Natural killer cell (primary cell): ENCODE results near the gene DDX24. TPM values are rescaled to one million over a fixed set of nuclear protein-coding genes. Genes with fewer than 3 reads are reported as not detected.

ENCODE experiments used
- ATAC-seq, 3 donors: fragments of 150-1000 bp in 2 of 3; fragments of 200-7000 bp in 1 of 3; cut with Tn5 transposase; 1 replicate in 1 of 3; 2 replicates in 2 of 3; pipeline ENCODE4 v1.10.0; 2021; ENCODE audit warnings: mild to moderate bottlenecking in 2 of 3, moderate library complexity in 2 of 3
- DNase-seq, 2 donors: peaks; one replicate each; pipeline versions ENCODE4 v3.0.0 to v3.0.0-alpha.2; 2013 to 2021; ENCODE audit warnings: mixed read lengths in 1 of 2
- H3K27ac ChIP-seq: one replicate; pipeline ENCODE4 v1.5.1; 2013; ENCODE audit warnings: mild to moderate bottlenecking, low read length
- H3K27me3 ChIP-seq: one replicate; pipeline ENCODE4 v1.6.1; 2013; ENCODE audit warnings: low read length; ENCODE audit not compliant: control insufficient read depth, insufficient read depth
- H3K36me3 ChIP-seq: one replicate; pipeline ENCODE4 v1.6.1; 2013; ENCODE audit warnings: low read length; ENCODE audit not compliant: control insufficient read depth, insufficient read depth
- H3K4me1 ChIP-seq: one replicate; pipeline ENCODE4 v1.6.1; 2013; ENCODE audit warnings: low read length; ENCODE audit not compliant: control insufficient read depth, insufficient read depth
- H3K4me3 ChIP-seq: one replicate; pipeline ENCODE4 v1.5.1; 2013; ENCODE audit warnings: low read length
- H3K9me3 ChIP-seq: one replicate; pipeline ENCODE4 v1.6.1; 2013; ENCODE audit warnings: low read length; ENCODE audit not compliant: control insufficient read depth, insufficient read depth
- H3K27ac Mint-ChIP-seq, 2 donors: one replicate each; pipeline ENCODE4 v1.8.0; 2022; ENCODE audit warnings: mild to moderate bottlenecking in 2 of 2, mixed read lengths in 2 of 2, moderate library complexity in 1 of 2
- H3K27me3 Mint-ChIP-seq, 2 donors: one replicate each; pipeline ENCODE4 v1.8.0; 2022; ENCODE audit warnings: low read depth in 2 of 2, mixed read lengths in 2 of 2
- H3K36me3 Mint-ChIP-seq: one replicate; pipeline ENCODE4 v1.8.0; 2022; ENCODE audit warnings: mixed read lengths
- H3K4me1 Mint-ChIP-seq, 2 donors: one replicate each; pipeline ENCODE4 v1.8.0; 2022; ENCODE audit warnings: mixed read lengths in 2 of 2
- H3K4me3 Mint-ChIP-seq: one replicate; pipeline ENCODE4 v1.8.0; 2022; ENCODE audit warnings: mild to moderate bottlenecking, moderate library complexity, mixed read lengths
- H3K9me3 Mint-ChIP-seq, 2 donors: one replicate each; pipeline ENCODE4 v1.8.0; 2022; ENCODE audit warnings: mixed read lengths in 2 of 2
- CTCF ChIP-seq: fragments of 200-600 bp; IDR thresholded peaks from one replicate; pipeline ENCODE4 v1.8.0; 2022; ENCODE audit warnings: antibody characterized with exemption
- WGBS: methylation state at CpG from one replicate; pipeline ENCODE4 v1.1.7; 2013; ENCODE audit warnings: missing lambda C conversion rate; ENCODE audit not compliant: insufficient coverage; 5-methylcytosine and 5-hydroxymethylcytosine counted together
- intact Hi-C: fragments of 100-400 bp; cut with micrococcal nuclease; formaldehyde crosslinking; loops from one replicate; pipeline ENCODE4 v1.14.2; 2022
- total RNA-seq, 4 donors: library from RNA; stranded (reverse); fragments of 120-200 nt in 1 of 4; gene quantifications; one replicate each; pipeline versions ENCODE4 v1.2.3 to v1.2.4, GENCODE V29; 2013 to 2022

Gene DDX24
- 100 to 1,000 TPM; 250 to 357 (median 296) TPM for total RNA-seq
- 314 TPM for total RNA-seq (2013)

DNA sequence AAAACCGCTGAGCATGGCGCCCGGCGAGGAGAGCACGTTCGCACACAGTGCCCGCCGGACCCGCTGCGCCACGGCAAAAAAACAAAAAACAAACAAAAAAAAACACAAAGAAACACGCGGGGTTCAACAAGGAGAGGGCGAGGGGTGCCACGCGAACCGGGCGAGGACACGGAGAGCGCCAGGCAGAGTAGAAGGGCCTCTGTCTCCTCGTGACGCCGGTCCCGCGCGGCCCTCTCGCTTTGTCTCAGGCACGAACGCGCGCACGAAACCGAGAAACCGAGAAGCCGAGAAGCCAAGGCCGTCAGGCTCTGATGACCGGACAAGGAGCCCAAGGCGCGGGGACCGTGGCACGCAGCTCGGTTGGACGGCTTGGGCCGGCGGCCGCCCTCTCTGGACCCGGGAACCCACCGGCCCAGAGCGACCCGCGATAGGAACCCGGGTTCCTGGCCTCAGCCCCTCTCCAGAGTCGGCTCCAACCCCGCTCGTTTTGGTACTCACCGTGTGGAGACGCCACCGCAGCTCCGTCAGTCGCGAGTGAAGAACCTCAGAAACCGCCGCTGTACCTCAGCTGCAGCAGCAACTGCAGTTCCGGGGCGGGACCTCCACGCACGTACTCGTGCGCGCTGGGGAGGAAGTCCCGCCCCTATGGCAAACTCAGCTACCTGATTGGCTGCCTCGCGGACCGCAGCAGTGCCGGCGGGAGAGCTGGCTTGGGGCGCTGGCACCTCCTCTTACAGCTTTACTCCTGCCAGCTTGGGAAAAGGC is at the start of gene DDX24, which contains the start of gene IFI27L1:
Gene DDX24 (minus strand): TSS at position 582 of the 765 bp plus-strand sequence. CDS start 1,460 bp downstream, outside the sequence.
Gene IFI27L1 (plus strand): TSS at position 690 of the 765 bp plus-strand sequence. CDS start 15,628 bp downstream, outside the sequence.
- Histone ChIP-seq H3K36me3 (peaks cover 23% of the 10 kb centered on the region), H3K9me3 (no peaks in the 10 kb centered on the region), H3K27ac (peak within 1 kb of the TSS; percentile 85), H3K4me3 (peak within 1 kb of the TSS; percentile 78), H3K4me1 (peaks cover 24% of the 10 kb centered on the region), H3K27me3 (no peaks in the 10 kb centered on the region)
- peak within 1 kb of the TSS; percentile 97 to 98 for H3K27ac Mint-ChIP-seq
- peak; percentile 96 to 99 (median 96) for ATAC-seq
- H3K9me3 Mint-ChIP-seq = no peaks in the 10 kb centered on the region
- H3K36me3 Mint-ChIP-seq = no peaks in the 10 kb centered on the region
- TF ChIP-seq CTCF = no peak
- H3K27me3 Mint-ChIP-seq = no peaks in the 10 kb centered on the region
- peak; percentile 98 to 99 for DNase-seq
- intact Hi-C loops = loop anchor here (1.0 to 5.0 kb wide), 4 partner anchors 24 to 119 kb away; partner anchors contain the start of gene OTUB2
- peak within 1 kb of the TSS; percentile 100 for H3K4me3 Mint-ChIP-seq
- WGBS = under 1% methylated on average over 77 of the region's 77 CpGs
- H3K4me1 Mint-ChIP-seq = peaks cover 37 to 57% of the 10 kb centered on the region in 2 donors

DNA sequence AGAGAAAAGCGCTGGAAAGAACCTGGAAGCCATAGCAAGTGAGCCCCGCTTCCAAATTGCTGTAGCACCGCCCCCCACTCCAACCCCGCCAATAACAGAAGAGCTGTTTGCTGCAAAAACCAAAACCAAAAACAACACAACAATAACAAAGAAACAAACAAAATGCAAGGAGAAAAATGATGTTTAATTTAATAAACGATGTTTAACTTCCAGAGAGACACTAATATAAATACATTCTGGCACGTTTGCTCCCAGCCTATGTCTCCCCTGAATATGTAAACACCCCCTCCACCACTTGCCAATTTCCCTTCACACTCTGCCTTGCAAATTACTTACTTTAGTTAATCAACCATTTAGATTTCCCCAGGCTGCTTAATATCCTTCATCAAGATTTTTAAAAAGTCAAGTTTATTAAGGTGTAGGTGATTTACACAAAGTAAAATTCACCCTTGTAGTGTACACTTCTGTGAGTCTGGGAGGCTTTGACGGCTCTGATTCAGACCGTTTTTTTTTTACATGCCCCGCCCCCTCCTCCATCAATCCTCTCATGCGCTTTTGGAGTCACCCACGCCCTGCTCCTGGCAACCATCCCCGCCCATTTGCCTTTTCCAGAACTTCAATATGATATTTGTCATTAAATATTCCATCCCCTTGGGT is 48.9 kb upstream of the DDX24 start:
- DNase-seq (peak in 1 of 2 donors; percentile 71), ATAC-seq (peak; percentile 40 to 57 (median 55))
- H3K36me3 ChIP-seq = no peaks in the 10 kb centered on the region
- intact Hi-C loops = loop anchor here (1.0 to 2.0 kb wide), 2 partner anchors 49 to 102 kb away; partner anchors contain the start of genes DDX24 and IFI27L1
- H3K4me3 ChIP-seq = peak overlapping the region; percentile 59
- peaks cover 7 to 22% of the 10 kb centered on the region in 2 donors for H3K27me3 Mint-ChIP-seq
- H3K36me3 Mint-ChIP-seq = no peaks in the 10 kb centered on the region
- WGBS = 0% methylated on average over 12 of the region's 12 CpGs
- peak overlapping the region; percentile 91 for H3K4me3 Mint-ChIP-seq
- TF ChIP-seq CTCF = no peak
- H3K27ac ChIP-seq = peak overlapping the region; percentile 49
- H3K27ac Mint-ChIP-seq = peak overlapping the region; percentile 76 to 91
- peaks cover 2% of the 10 kb centered on the region for H3K27me3 ChIP-seq
- H3K9me3 Mint-ChIP-seq = no peaks in the 10 kb centered on the region
- no peaks in the 10 kb centered on the region for H3K9me3 ChIP-seq
- peaks cover 14% of the 10 kb centered on the region for H3K4me1 ChIP-seq
- peaks cover 21 to 22% of the 10 kb centered on the region in 2 donors for H3K4me1 Mint-ChIP-seq

DNA sequence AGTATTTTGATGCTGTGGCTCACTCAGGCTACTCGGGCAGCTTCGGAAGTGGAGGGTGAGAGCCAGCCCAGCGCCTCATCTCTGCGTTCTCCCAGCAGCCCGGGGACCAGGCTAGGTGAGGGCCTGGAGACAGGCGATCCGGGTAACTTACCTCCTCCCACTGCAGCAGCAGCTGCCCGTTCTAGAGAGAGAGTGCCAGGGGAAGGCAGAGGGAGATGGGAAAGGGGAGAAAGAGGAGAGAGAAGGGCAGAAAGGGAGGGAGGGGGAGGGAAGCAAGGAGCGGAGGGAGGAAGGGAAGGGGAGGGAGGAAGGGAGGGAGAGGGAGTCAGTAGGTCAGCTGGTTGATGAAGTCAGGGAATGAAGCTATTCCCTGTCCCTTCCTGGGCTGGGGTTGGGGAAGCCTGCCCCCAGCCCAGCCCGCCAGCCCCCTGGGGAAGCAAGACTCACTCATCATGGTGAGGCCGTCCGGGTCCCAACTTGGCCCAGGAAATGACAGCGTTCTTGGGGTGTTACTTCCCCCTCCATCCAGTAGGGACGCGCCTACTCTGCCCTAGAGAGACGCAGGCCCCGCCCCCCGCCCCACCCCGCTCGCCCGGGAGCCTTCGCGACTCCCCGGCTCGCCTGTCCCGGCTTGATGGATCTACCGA is 48.2 kb upstream of the DDX24 start, which contains the start of gene IFI27L2:
Gene IFI27L2 (minus strand): TSS at position 494 of the 647 bp plus-strand sequence. CDS start 40 bp downstream, at position 454.
- Histone ChIP-seq H3K9me3 (no peaks in the 10 kb centered on the region), H3K4me1 (peaks cover 14% of the 10 kb centered on the region), H3K27ac (peak within 1 kb of the TSS; percentile 49), H3K4me3 (peak within 1 kb of the TSS; percentile 59), H3K27me3 (peaks cover 2% of the 10 kb centered on the region), H3K36me3 (no peaks in the 10 kb centered on the region)
- H3K36me3 Mint-ChIP-seq = no peaks in the 10 kb centered on the region
- ATAC-seq = peak; percentile 93
- 2% methylated on average over 27 of the region's 27 CpGs for WGBS
- H3K4me1 Mint-ChIP-seq = peaks cover 21 to 22% of the 10 kb centered on the region in 2 donors
- H3K9me3 Mint-ChIP-seq = no peaks in the 10 kb centered on the region
- peak within 1 kb of the TSS; percentile 91 for H3K4me3 Mint-ChIP-seq
- DNase-seq = peak; percentile 49 to 83
- TF ChIP-seq CTCF = no peak
- intact Hi-C loops = loop anchor here (1.0 kb wide), 1 partner anchor 101 kb away; no protein-coding TSS in a partner anchor
- peaks cover 7 to 16% of the 10 kb centered on the region in 2 donors for H3K27me3 Mint-ChIP-seq
- H3K27ac Mint-ChIP-seq = peak within 1 kb of the TSS; percentile 76 to 91
